ENCODE measurements around the gene GPNMB.
"Not testable (repeated sequence)": the region's sequence is repeated elsewhere in the genome, so short reads cannot be mapped to it uniquely, and the experiment has no call there.

The GPNMB gene

GRCh38 chr7:23293500-23294073 lies 47.0 kb downstream of the GPNMB start:
- H3K9me3 ChIP-seq (ENCODE audit: insufficient read depth, low read depth, low read length) = no peaks in the 10 kb centered on the region
- no peak overlapping the region for H3K27ac ChIP-seq (ENCODE audit: low read length)
- no peaks in the 10 kb centered on the region for H3K27me3 ChIP-seq (ENCODE audit: insufficient read depth, low read length)
- no peaks in the 10 kb centered on the region for H3K4me1 ChIP-seq (ENCODE audit: insufficient read depth, low read length)
- H3K36me3 ChIP-seq (ENCODE audit: insufficient read depth, low read depth, low read length) = no peaks in the 10 kb centered on the region
- no peak overlapping the region for H3K9ac ChIP-seq (ENCODE audit: low read depth, low read length)
- H3K4me3 ChIP-seq (ENCODE audit: low read length) = no peak overlapping the region

GRCh38 chr7:23294549-23295400 lies 48.2 kb downstream of the GPNMB start:
- Histone ChIP-seq H3K4me1 (ENCODE audit: insufficient read depth, low read length) (no peaks in the 10 kb centered on the region), H3K9me3 (ENCODE audit: insufficient read depth, low read depth, low read length) (no peaks in the 10 kb centered on the region), H3K9ac (ENCODE audit: low read depth, low read length) (no peak overlapping the region), H3K27ac (ENCODE audit: low read length) (no peak overlapping the region), H3K4me3 (ENCODE audit: low read length) (no peak overlapping the region), H3K27me3 (ENCODE audit: insufficient read depth, low read length) (no peaks in the 10 kb centered on the region), H3K36me3 (ENCODE audit: insufficient read depth, low read depth, low read length) (no peaks in the 10 kb centered on the region)

GRCh38 chr7:23295401-23295697 lies 48.8 kb downstream of the GPNMB start:
- no peaks in the 10 kb centered on the region for H3K36me3 ChIP-seq (ENCODE audit: insufficient read depth, low read depth, low read length)
- H3K4me1 ChIP-seq (ENCODE audit: insufficient read depth, low read length) = peaks cover 4% of the 10 kb centered on the region; the same call in 1 of the 2 replicates
- no peak overlapping the region for H3K4me3 ChIP-seq (ENCODE audit: low read length)
- no peak overlapping the region for H3K27ac ChIP-seq (ENCODE audit: low read length)
- no peak overlapping the region for H3K9ac ChIP-seq (ENCODE audit: low read depth, low read length)
- H3K9me3 ChIP-seq (ENCODE audit: insufficient read depth, low read depth, low read length) = no peaks in the 10 kb centered on the region
- no peaks in the 10 kb centered on the region for H3K27me3 ChIP-seq (ENCODE audit: insufficient read depth, low read length)

- no peaks in the 10 kb centered on the region for H3K9me3 ChIP-seq (ENCODE audit: insufficient read depth, low read depth, low read length)
- H3K4me1 ChIP-seq (ENCODE audit: insufficient read depth, low read length) = peaks cover 7% of the 10 kb centered on the region; the same call in 1 of the 2 replicates
- peak overlapping the region; percentile 95 for H3K4me3 ChIP-seq (ENCODE audit: low read length)
- no peak overlapping the region for H3K27ac ChIP-seq (ENCODE audit: low read length)
- H3K27me3 ChIP-seq (ENCODE audit: insufficient read depth, low read length) = no peaks in the 10 kb centered on the region
- H3K9ac ChIP-seq (ENCODE audit: low read depth, low read length) = peak overlapping the region; percentile 10; the same call in 1 of the 2 replicates
- H3K36me3 ChIP-seq (ENCODE audit: insufficient read depth, low read depth, low read length) = peaks cover 19% of the 10 kb centered on the region
These were observed 51.7 kb downstream of the GPNMB start for GRCh38 chr7:23298141-23298881.

- Histone ChIP-seq H3K4me1 (ENCODE audit: insufficient read depth, low read length) (peaks cover 7% of the 10 kb centered on the region; the same call in 1 of the 2 replicates), H3K4me3 (ENCODE audit: low read length) (peak within 1 kb of the TSS; percentile 95), H3K9ac (ENCODE audit: low read depth, low read length) (peak within 1 kb of the TSS; percentile 90), H3K27me3 (ENCODE audit: insufficient read depth, low read length) (no peaks in the 10 kb centered on the region), H3K27ac (ENCODE audit: low read length) (no peak within 1 kb of the TSS), H3K36me3 (ENCODE audit: insufficient read depth, low read depth, low read length) (peaks cover 22% of the 10 kb centered on the region), H3K9me3 (ENCODE audit: insufficient read depth, low read depth, low read length) (no peaks in the 10 kb centered on the region)
These were observed 52.6 kb downstream of the GPNMB start, which contains the start of gene MALSU1 for GRCh38 chr7:23298885-23299769. Gene MALSU1, plus strand, starts transcription at chr7:23299339. Its CDS starts 14 bp downstream, at chr7:23299353.

GRCh38 chr7:23299770-23300300 lies 53.3 kb downstream of the GPNMB start:
- Histone ChIP-seq H3K4me1 (ENCODE audit: insufficient read depth, low read length) (peaks cover 7% of the 10 kb centered on the region; the same call in 1 of the 2 replicates), H3K9me3 (ENCODE audit: insufficient read depth, low read depth, low read length) (no peaks in the 10 kb centered on the region), H3K4me3 (ENCODE audit: low read length) (peak overlapping the region; percentile 95), H3K27ac (ENCODE audit: low read length) (no peak overlapping the region), H3K27me3 (ENCODE audit: insufficient read depth, low read length) (no peaks in the 10 kb centered on the region), H3K36me3 (ENCODE audit: insufficient read depth, low read depth, low read length) (peaks cover 29% of the 10 kb centered on the region), H3K9ac (ENCODE audit: low read depth, low read length) (peak overlapping the region; percentile 90)

GRCh38 chr7:23306936-23307521 lies 60.5 kb downstream of the GPNMB start:
- Histone ChIP-seq H3K4me3 (ENCODE audit: low read length) (no peak overlapping the region), H3K27me3 (ENCODE audit: insufficient read depth, low read length) (no peaks in the 10 kb centered on the region), H3K36me3 (ENCODE audit: insufficient read depth, low read depth, low read length) (peaks cover 81% of the 10 kb centered on the region), H3K9ac (ENCODE audit: low read depth, low read length) (no peak overlapping the region), H3K27ac (ENCODE audit: low read length) (no peak overlapping the region), H3K4me1 (ENCODE audit: insufficient read depth, low read length) (peaks cover 3% of the 10 kb centered on the region; the same call in 1 of the 2 replicates), H3K9me3 (ENCODE audit: insufficient read depth, low read depth, low read length) (no peaks in the 10 kb centered on the region)

GRCh38 chr7:23308754-23309153 lies 62.2 kb downstream of the GPNMB start:
- H3K4me1 ChIP-seq (ENCODE audit: insufficient read depth, low read length) = peaks cover 3% of the 10 kb centered on the region; the same call in 1 of the 2 replicates
- peaks cover 87% of the 10 kb centered on the region for H3K36me3 ChIP-seq (ENCODE audit: insufficient read depth, low read depth, low read length)

GRCh38 chr7:23312141-23312540 lies 65.6 kb downstream of the GPNMB start:
- not testable (repeated sequence) for H3K27ac ChIP-seq (ENCODE audit: low read length); H3K4me3 ChIP-seq (ENCODE audit: low read length); H3K27me3 ChIP-seq (ENCODE audit: insufficient read depth, low read length); H3K9ac ChIP-seq (ENCODE audit: low read depth, low read length); H3K4me1 ChIP-seq (ENCODE audit: insufficient read depth, low read length); H3K9me3 ChIP-seq (ENCODE audit: insufficient read depth, low read depth, low read length)
- peaks cover 99% of the 10 kb centered on the region for H3K36me3 ChIP-seq (ENCODE audit: insufficient read depth, low read depth, low read length)

More at GRCh38 chr7:23308754-23309153, 62.2 kb downstream of the GPNMB start:
- no peaks in the 10 kb centered on the region for H3K9me3 ChIP-seq (ENCODE audit: insufficient read depth, low read depth, low read length)
- H3K4me3 ChIP-seq (ENCODE audit: low read length) = no peak overlapping the region
- no peak overlapping the region for H3K27ac ChIP-seq (ENCODE audit: low read length)
- no peaks in the 10 kb centered on the region for H3K27me3 ChIP-seq (ENCODE audit: insufficient read depth, low read length)
- no peak overlapping the region for H3K9ac ChIP-seq (ENCODE audit: low read depth, low read length)

- Histone ChIP-seq H3K9me3 (ENCODE audit: insufficient read depth, low read depth, low read length) (no peaks in the 10 kb centered on the region), H3K4me3 (ENCODE audit: low read length) (no peak overlapping the region), H3K9ac (ENCODE audit: low read depth, low read length) (no peak overlapping the region), H3K36me3 (ENCODE audit: insufficient read depth, low read depth, low read length) (peaks cover 99% of the 10 kb centered on the region), H3K27ac (ENCODE audit: low read length) (no peak overlapping the region), H3K4me1 (ENCODE audit: insufficient read depth, low read length) (no peaks in the 10 kb centered on the region), H3K27me3 (ENCODE audit: insufficient read depth, low read length) (no peaks in the 10 kb centered on the region)
These were observed 68.8 kb downstream of the GPNMB start for GRCh38 chr7:23315366-23315765.

Data from iPS-20b (cell line).